GM12872 (cell line): ENCODE results near the gene ALOX15.
A peak's percentile ranks its signal among the peaks of the same experiment; 100 is the strongest.

ENCODE experiments used
- CTCF ChIP-seq: IDR thresholded peaks from 3 replicates; pipeline ENCODE4 v1.5.1; 2011; ENCODE audit warnings: low read depth, mild to moderate bottlenecking, low read length, moderate library complexity; ENCODE audit not compliant: insufficient read depth

The ALOX15 gene

GRCh38 chr17:4598776-4599504 is 42.5 kb downstream of the ALOX15 start:
- no peak for TF ChIP-seq CTCF

GRCh38 chr17:4597975-4598374 is 43.5 kb downstream of the ALOX15 start:
- no peak for TF ChIP-seq CTCF

GRCh38 chr17:4596636-4597380 is 44.7 kb downstream of the ALOX15 start:
- TF ChIP-seq CTCF = no peak

- peak; percentile 45; the same call in 2 of the 3 replicates for TF ChIP-seq CTCF
Observed at GRCh38 chr17:4594931-4595684, 46.4 kb downstream of the ALOX15 start.

GRCh38 chr17:4594406-4594805 is 47.1 kb downstream of the ALOX15 start:
- no peak for TF ChIP-seq CTCF

- no peak for TF ChIP-seq CTCF
Observed at GRCh38 chr17:4593021-4593421, 48.5 kb downstream of the ALOX15 start.

GRCh38 chr17:4592240-4593005 is 49.1 kb downstream of the ALOX15 start:
- TF ChIP-seq CTCF = no peak
